HEK293 (cell line): ENCODE results near the gene DGKZ.
A peak's percentile ranks its signal among the peaks of the same experiment; 100 is the strongest.

Source experiments
- CTCF ChIA-PET: fragments of 350-600 bp; formaldehyde crosslinking; extraction: SDS; loops from one replicate; lab custom pipeline; 2021; ENCODE audit warnings: antibody characterized with exemption; lab: Yijun Ruan, JAX
- POLR2A ChIA-PET: fragments of 300-600 bp; formaldehyde crosslinking; extraction: SDS; loops from one replicate; lab custom pipeline; 2020; ENCODE audit warnings: antibody characterized with exemption, inconsistent platforms; lab: Yijun Ruan, JAX
- H3K27ac ChIP-seq: fragments of 200-500 bp; sonication (Bioruptor generic); 2 replicates; pipeline ENCODE4 v1.5.1; 2014; ENCODE audit warnings: low read depth, low read length, control low read depth, inconsistent platforms; ENCODE audit errors: extremely low read depth
- H3K36me3 ChIP-seq, 2 experiments: fragments of 200-500 bp in 1 of 2; sonication (Bioruptor generic) in 1 of 2; 1 replicate in 1 of 2; 2 replicates in 1 of 2; pipeline ENCODE4 v1.5.1; 2014 to 2017; ENCODE audit warnings: inconsistent platforms in 2 of 2, low read length in 2 of 2; ENCODE audit not compliant: control insufficient read depth in 2 of 2, insufficient read depth in 1 of 2
- H3K4me1 ChIP-seq: fragments of 200-500 bp; sonication (Bioruptor generic); 2 replicates; pipeline ENCODE4 v1.5.1; 2014; ENCODE audit warnings: mild to moderate bottlenecking, low read length, inconsistent platforms; ENCODE audit not compliant: control insufficient read depth, insufficient read depth
- H3K4me3 ChIP-seq: 2 replicates; pipeline ENCODE4 v1.5.1; 2011; ENCODE audit warnings: low read depth, mild to moderate bottlenecking, control low read depth, low read length, moderate library complexity
- H3K9me3 ChIP-seq: fragments of 200-500 bp; sonication (Bioruptor generic); 2 replicates; pipeline ENCODE4 v1.5.1; 2014; ENCODE audit warnings: low read depth, low read length, inconsistent platforms; ENCODE audit not compliant: control insufficient read depth, insufficient read depth
- GLIS1 ChIP-seq: fragments of 450-650 bp; formaldehyde crosslinking; IDR thresholded peaks from 2 replicates; pipeline ENCODE4 v1.5.1; 2016; ENCODE audit warnings: missing biosample characterization, missing genetic modification characterization
- GLIS2 ChIP-seq: fragments of 450-650 bp; formaldehyde crosslinking; IDR thresholded peaks from 2 replicates; pipeline ENCODE4 v1.5.1; 2016; ENCODE audit warnings: missing biosample characterization, missing genetic modification characterization
- IKZF3 ChIP-seq: fragments of 450-650 bp; IDR thresholded peaks from 2 replicates; pipeline ENCODE4 v1.5.0; 2018; ENCODE audit warnings: missing biosample characterization, mild to moderate bottlenecking, missing genetic modification characterization, moderate library complexity
- KLF10 ChIP-seq: fragments of 450-650 bp; IDR thresholded peaks from 2 replicates; pipeline ENCODE4 v1.5.1; 2018; ENCODE audit warnings: missing biosample characterization, mild to moderate bottlenecking, missing genetic modification characterization
- KLF16 ChIP-seq: fragments of 450-650 bp; formaldehyde crosslinking; IDR thresholded peaks from 2 replicates; pipeline ENCODE4 v1.5.1; 2017; ENCODE audit warnings: missing biosample characterization, missing genetic modification characterization
- KLF9 ChIP-seq: fragments of 450-650 bp; formaldehyde crosslinking; IDR thresholded peaks from 2 replicates; pipeline ENCODE4 v1.5.1; 2016; ENCODE audit warnings: missing biosample characterization, missing genetic modification characterization, low read depth
- OVOL3 ChIP-seq: fragments of 450-650 bp; formaldehyde crosslinking; IDR thresholded peaks from 2 replicates; pipeline ENCODE4 v1.5.1; 2016; ENCODE audit warnings: missing biosample characterization, missing genetic modification characterization
- PRDM1 ChIP-seq: fragments of 450-650 bp; formaldehyde crosslinking; IDR thresholded peaks from 2 replicates; pipeline ENCODE4; 2016; ENCODE audit warnings: missing biosample characterization, missing genetic modification characterization
- SP2 ChIP-seq: fragments of 450-650 bp; formaldehyde crosslinking; IDR thresholded peaks from 2 replicates; pipeline ENCODE4 v1.5.1; 2016; ENCODE audit warnings: missing biosample characterization, missing genetic modification characterization
- SP3 ChIP-seq: fragments of 450-650 bp; formaldehyde crosslinking; IDR thresholded peaks from 2 replicates; pipeline ENCODE4 v1.5.1; 2016; ENCODE audit warnings: missing biosample characterization, missing genetic modification characterization
- ZBTB48 ChIP-seq: fragments of 450-650 bp; formaldehyde crosslinking; IDR thresholded peaks from 2 replicates; pipeline ENCODE4 v1.5.1; 2016; ENCODE audit warnings: missing biosample characterization, missing genetic modification characterization
- ZBTB7A ChIP-seq: fragments of 450-650 bp; formaldehyde crosslinking; IDR thresholded peaks from 2 replicates; pipeline ENCODE4 v1.5.1; 2016; ENCODE audit warnings: low read depth, missing biosample characterization, missing genetic modification characterization
- ZEB2 ChIP-seq: fragments of 450-650 bp; formaldehyde crosslinking; IDR thresholded peaks from 2 replicates; pipeline ENCODE4 v1.5.1; 2016; ENCODE audit warnings: missing biosample characterization, missing genetic modification characterization
- ZFHX2 ChIP-seq: fragments of 450-650 bp; formaldehyde crosslinking; conservative IDR thresholded peaks from 2 replicates; pipeline ENCODE4 v1.5.1; 2016; ENCODE audit warnings: missing biosample characterization, missing genetic modification characterization
- ZIC2 ChIP-seq: fragments of 450-650 bp; formaldehyde crosslinking; IDR thresholded peaks from 2 replicates; pipeline ENCODE4 v1.5.1; 2016; ENCODE audit warnings: missing biosample characterization, missing genetic modification characterization
- ZNF121 ChIP-seq: fragments of 450-650 bp; formaldehyde crosslinking; IDR thresholded peaks from 2 replicates; pipeline ENCODE4 v1.5.1; 2016; ENCODE audit warnings: missing biosample characterization, missing genetic modification characterization
- ZNF335 ChIP-seq: fragments of 450-650 bp; formaldehyde crosslinking; conservative IDR thresholded peaks from 2 replicates; pipeline ENCODE4 v1.5.1; 2016; ENCODE audit warnings: missing biosample characterization, missing genetic modification characterization
- ZNF394 ChIP-seq: fragments of 450-650 bp; formaldehyde crosslinking; IDR thresholded peaks from 2 replicates; pipeline ENCODE4 v1.5.1; 2016; ENCODE audit warnings: missing biosample characterization, missing genetic modification characterization, mild to moderate bottlenecking, moderate library complexity, borderline replicate concordance
- ZNF501 ChIP-seq: fragments of 450-650 bp; formaldehyde crosslinking; IDR thresholded peaks from 2 replicates; pipeline ENCODE4 v1.5.1; 2016; ENCODE audit warnings: missing biosample characterization, missing genetic modification characterization
- ZXDB ChIP-seq: fragments of 450-650 bp; formaldehyde crosslinking; IDR thresholded peaks from 2 replicates; pipeline ENCODE4 v1.5.1; 2016; ENCODE audit warnings: missing biosample characterization, missing genetic modification characterization
- TF ChIP-seq, protein P1 (sequence below): fragments of 450-650 bp; formaldehyde crosslinking; IDR thresholded peaks from 2 replicates; pipeline ENCODE4 v1.5.1; 2017; ENCODE audit warnings: missing biosample characterization, missing genetic modification characterization
- TF ChIP-seq, protein P2 (sequence below): fragments of 450-650 bp; formaldehyde crosslinking; IDR thresholded peaks from 2 replicates; pipeline ENCODE4 v1.5.1; 2016; ENCODE audit warnings: missing biosample characterization, missing genetic modification characterization
- TF ChIP-seq, protein P3 (sequence below): fragments of 450-650 bp; formaldehyde crosslinking; IDR thresholded peaks from 2 replicates; pipeline ENCODE4 v1.5.1; 2016; ENCODE audit warnings: missing biosample characterization, missing genetic modification characterization
- TF ChIP-seq, protein P4 (sequence below): fragments of 450-650 bp; formaldehyde crosslinking; IDR thresholded peaks from 2 replicates; pipeline ENCODE4 v1.5.1; 2016; ENCODE audit warnings: missing biosample characterization, missing genetic modification characterization
- TF ChIP-seq, protein P5 (sequence below): fragments of 450-650 bp; formaldehyde crosslinking; optimal IDR thresholded peaks from 2 replicates; pipeline ENCODE3; 2016; ENCODE audit warnings: missing biosample characterization, mild to moderate bottlenecking, missing genetic modification characterization
- TF ChIP-seq, protein P6 (sequence below): fragments of 450-650 bp; formaldehyde crosslinking; IDR thresholded peaks from 2 replicates; pipeline ENCODE4 v1.5.1; 2016; ENCODE audit warnings: missing biosample characterization, missing genetic modification characterization

The DGKZ gene

DNA sequence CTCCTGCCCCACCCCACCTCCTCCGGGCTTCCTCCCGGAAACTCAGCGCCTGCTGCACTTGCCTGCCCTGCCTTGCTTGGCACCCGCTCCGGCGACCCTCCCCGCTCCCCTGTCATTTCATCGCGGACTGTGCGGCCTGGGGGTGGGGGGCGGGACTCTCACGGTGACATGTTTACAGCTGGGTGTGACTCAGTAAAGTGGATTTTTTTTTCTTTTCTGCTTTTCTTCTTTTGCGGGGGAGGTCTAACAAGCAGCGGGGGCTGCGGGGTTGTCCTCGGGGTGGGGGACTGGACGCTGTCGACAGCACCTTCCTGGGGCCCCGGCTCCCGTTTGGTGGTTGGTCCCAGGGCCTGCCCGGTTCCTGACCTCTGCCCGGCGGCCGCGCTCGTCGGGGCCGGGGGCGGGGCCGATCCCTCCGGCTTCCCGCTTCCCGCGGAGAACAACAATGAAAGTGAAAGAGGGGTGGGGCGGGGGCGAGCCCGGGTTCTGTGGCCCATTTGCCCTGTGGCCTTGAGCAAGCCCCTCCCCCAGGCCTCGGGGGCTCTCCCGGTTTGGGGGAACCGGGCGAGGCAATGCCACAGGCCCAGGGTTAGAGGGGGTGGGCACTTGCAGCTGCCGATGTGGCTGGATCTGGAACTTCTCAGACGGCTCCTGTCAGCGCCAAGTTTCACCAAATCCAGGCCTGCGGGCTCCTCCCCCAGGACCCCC, 33.2 kb downstream of the DGKZ start:
- Histone ChIP-seq H3K4me3 (peak overlapping the region; percentile 52), H3K4me1 (no peaks in the 10 kb centered on the region), H3K27ac (peak overlapping the region; percentile 78), H3K36me3 (peaks cover 0 to 45% of the 10 kb centered on the region in 2 experiments; a peak in 1 of 3 replicates), H3K9me3 (no peaks in the 10 kb centered on the region)
- POLR2A ChIA-PET = no interaction called here
- CTCF ChIA-PET = interaction anchor here (0.7 to 1.1 kb wide), 2 partner anchors 9 to 141 kb away, joined by 3 read pairs; no protein-coding TSS in a partner anchor
- peak; percentile 82 for TF ChIP-seq KLF9 (tag by site-specific recombination)
- TF ChIP-seq ZEB2 (tag by site-specific recombination) = peak; percentile 72; the same call in 1 of the 2 replicates
- TF ChIP-seq, protein P1, sequence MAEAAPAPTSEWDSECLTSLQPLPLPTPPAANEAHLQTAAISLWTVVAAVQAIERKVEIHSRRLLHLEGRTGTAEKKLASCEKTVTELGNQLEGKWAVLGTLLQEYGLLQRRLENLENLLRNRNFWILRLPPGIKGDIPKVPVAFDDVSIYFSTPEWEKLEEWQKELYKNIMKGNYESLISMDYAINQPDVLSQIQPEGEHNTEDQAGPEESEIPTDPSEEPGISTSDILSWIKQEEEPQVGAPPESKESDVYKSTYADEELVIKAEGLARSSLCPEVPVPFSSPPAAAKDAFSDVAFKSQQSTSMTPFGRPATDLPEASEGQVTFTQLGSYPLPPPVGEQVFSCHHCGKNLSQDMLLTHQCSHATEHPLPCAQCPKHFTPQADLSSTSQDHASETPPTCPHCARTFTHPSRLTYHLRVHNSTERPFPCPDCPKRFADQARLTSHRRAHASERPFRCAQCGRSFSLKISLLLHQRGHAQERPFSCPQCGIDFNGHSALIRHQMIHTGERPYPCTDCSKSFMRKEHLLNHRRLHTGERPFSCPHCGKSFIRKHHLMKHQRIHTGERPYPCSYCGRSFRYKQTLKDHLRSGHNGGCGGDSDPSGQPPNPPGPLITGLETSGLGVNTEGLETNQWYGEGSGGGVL (tag by site-specific recombination) = peak; percentile 72
- peak; percentile 67 for TF ChIP-seq SP3 (tag by site-specific recombination)
- TF ChIP-seq ZNF394 (tag by site-specific recombination) = 0 out of 2 replicates have a peak, but pooled peaks have one; percentile 14
- peak; percentile 51 for TF ChIP-seq ZNF335 (tag by site-specific recombination)
- TF ChIP-seq ZIC2 = 0 out of 2 replicates have a peak, but pooled peaks have one; percentile 17
- 0 out of 2 replicates have a peak, but pooled peaks have one; percentile 80 for TF ChIP-seq ZBTB7A (tag by site-specific recombination)
- 0 out of 2 replicates have a peak, but pooled peaks have one; percentile 16 for TF ChIP-seq KLF16 (tag by site-specific recombination)
- TF ChIP-seq GLIS2 (tag by site-specific recombination) = peak; percentile 51
- TF ChIP-seq, protein P2, sequence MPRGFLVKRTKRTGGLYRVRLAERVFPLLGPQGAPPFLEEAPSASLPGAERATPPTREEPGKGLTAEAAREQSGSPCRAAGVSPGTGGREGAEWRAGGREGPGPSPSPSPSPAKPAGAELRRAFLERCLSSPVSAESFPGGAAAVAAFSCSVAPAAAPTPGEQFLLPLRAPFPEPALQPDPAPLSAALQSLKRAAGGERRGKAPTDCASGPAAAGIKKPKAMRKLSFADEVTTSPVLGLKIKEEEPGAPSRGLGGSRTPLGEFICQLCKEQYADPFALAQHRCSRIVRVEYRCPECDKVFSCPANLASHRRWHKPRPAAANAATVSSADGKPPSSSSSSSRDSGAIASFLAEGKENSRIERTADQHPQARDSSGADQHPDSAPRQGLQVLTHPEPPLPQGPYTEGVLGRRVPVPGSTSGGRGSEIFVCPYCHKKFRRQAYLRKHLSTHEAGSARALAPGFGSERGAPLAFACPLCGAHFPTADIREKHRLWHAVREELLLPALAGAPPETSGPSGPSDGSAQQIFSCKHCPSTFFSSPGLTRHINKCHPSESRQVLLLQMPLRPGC = no peak
- 0 out of 2 replicates have a peak, but pooled peaks have one; percentile 31 for TF ChIP-seq ZNF501 (tag by site-specific recombination)
- peak; percentile 33; the same call in 1 of the 2 replicates for TF ChIP-seq IKZF3 (tag by site-specific recombination)
- no peak for TF ChIP-seq OVOL3
- TF ChIP-seq ZBTB48 = peak; percentile 50; the same call in 1 of the 2 replicates
- peak; percentile 67 for TF ChIP-seq GLIS1 (tag by site-specific recombination)
- peak; percentile 88 for TF ChIP-seq ZFHX2 (tag by site-specific recombination)
- TF ChIP-seq, protein P3, sequence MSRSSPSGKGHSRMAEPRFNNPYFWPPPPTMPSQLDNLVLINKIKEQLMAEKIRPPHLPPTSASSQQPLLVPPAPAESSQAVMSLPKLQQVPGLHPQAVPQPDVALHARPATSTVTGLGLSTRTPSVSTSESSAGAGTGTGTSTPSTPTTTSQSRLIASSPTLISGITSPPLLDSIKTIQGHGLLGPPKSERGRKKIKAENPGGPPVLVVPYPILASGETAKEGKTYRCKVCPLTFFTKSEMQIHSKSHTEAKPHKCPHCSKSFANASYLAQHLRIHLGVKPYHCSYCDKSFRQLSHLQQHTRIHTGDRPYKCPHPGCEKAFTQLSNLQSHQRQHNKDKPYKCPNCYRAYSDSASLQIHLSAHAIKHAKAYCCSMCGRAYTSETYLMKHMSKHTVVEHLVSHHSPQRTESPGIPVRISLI = peak; percentile 85
- TF ChIP-seq PRDM1 = 0 out of 2 replicates have a peak, but pooled peaks have one; percentile 5
- TF ChIP-seq SP2 (tag by site-specific recombination) = peak; percentile 60
- TF ChIP-seq, protein P4, sequence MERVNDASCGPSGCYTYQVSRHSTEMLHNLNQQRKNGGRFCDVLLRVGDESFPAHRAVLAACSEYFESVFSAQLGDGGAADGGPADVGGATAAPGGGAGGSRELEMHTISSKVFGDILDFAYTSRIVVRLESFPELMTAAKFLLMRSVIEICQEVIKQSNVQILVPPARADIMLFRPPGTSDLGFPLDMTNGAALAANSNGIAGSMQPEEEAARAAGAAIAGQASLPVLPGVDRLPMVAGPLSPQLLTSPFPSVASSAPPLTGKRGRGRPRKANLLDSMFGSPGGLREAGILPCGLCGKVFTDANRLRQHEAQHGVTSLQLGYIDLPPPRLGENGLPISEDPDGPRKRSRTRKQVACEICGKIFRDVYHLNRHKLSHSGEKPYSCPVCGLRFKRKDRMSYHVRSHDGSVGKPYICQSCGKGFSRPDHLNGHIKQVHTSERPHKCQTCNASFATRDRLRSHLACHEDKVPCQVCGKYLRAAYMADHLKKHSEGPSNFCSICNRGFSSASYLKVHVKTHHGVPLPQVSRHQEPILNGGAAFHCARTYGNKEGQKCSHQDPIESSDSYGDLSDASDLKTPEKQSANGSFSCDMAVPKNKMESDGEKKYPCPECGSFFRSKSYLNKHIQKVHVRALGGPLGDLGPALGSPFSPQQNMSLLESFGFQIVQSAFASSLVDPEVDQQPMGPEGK (tag by site-specific recombination) = peak; percentile 90
- TF ChIP-seq ZXDB (tag by site-specific recombination) = peak; percentile 44; the same call in 1 of the 2 replicates
- TF ChIP-seq, protein P5, sequence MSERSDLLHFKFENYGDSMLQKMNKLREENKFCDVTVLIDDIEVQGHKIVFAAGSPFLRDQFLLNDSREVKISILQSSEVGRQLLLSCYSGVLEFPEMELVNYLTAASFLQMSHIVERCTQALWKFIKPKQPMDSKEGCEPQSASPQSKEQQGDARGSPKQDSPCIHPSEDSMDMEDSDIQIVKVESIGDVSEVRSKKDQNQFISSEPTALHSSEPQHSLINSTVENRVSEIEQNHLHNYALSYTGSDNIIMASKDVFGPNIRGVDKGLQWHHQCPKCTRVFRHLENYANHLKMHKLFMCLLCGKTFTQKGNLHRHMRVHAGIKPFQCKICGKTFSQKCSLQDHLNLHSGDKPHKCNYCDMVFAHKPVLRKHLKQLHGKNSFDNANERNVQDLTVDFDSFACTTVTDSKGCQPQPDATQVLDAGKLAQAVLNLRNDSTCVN (tag by site-specific recombination) = peak; percentile 63
- TF ChIP-seq KLF10 (tag by site-specific recombination) = peak; percentile 92
- TF ChIP-seq, protein P6, sequence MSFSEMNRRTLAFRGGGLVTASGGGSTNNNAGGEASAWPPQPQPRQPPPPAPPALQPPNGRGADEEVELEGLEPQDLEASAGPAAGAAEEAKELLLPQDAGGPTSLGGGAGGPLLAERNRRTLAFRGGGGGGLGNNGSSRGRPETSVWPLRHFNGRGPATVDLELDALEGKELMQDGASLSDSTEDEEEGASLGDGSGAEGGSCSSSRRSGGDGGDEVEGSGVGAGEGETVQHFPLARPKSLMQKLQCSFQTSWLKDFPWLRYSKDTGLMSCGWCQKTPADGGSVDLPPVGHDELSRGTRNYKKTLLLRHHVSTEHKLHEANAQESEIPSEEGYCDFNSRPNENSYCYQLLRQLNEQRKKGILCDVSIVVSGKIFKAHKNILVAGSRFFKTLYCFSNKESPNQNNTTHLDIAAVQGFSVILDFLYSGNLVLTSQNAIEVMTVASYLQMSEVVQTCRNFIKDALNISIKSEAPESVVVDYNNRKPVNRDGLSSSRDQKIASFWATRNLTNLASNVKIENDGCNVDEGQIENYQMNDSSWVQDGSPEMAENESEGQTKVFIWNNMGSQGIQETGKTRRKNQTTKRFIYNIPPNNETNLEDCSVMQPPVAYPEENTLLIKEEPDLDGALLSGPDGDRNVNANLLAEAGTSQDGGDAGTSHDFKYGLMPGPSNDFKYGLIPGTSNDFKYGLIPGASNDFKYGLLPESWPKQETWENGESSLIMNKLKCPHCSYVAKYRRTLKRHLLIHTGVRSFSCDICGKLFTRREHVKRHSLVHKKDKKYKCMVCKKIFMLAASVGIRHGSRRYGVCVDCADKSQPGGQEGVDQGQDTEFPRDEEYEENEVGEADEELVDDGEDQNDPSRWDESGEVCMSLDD (tag by site-specific recombination) = peak; percentile 74; the same call in 1 of the 2 replicates
- no peak for TF ChIP-seq ZNF121 (tag by site-specific recombination)
